Sciatic nerve (tissue), 2 donors: Measurements from ENCODE around the gene APOA4. TPM values are rescaled to one million over a fixed set of nuclear protein-coding genes. Genes with fewer than 3 reads are reported as not detected.
A peak's percentile ranks its signal among the peaks of the same experiment; 100 is the strongest.

Source experiments
- ATAC-seq: fragments of 200-7000 bp; cut with Tn5 transposase; one replicate; pipeline ENCODE4 v1.9.1; 2020; ENCODE audit warnings: mild to moderate bottlenecking, moderate library complexity
- DNase-seq: peaks from one replicate; pipeline ENCODE4 v3.0.0-alpha.2; 2020; ENCODE audit warnings: low spot score
- intact Hi-C: fragments of 100-400 bp; cut with DNase I; formaldehyde crosslinking; loops from one replicate; pipeline ENCODE4 v1.14.2; 2022
- total RNA-seq: library from RNA; stranded (reverse); fragmentation: NEBNext Ultra II Directional; extraction: Animal tissue kit (Norgen Biotek cat#: 25700); gene quantifications from one replicate; pipeline ENCODE4 v1.2.1, GENCODE V29; 2021
- donor health status: DM: no; HTN: no; CAD: no.
- donor health status: DM: no; HTN: no; CAD: no.

The APOA4 gene
- total RNA-seq, 1 donor from 2014 or later = not detected

DNA sequence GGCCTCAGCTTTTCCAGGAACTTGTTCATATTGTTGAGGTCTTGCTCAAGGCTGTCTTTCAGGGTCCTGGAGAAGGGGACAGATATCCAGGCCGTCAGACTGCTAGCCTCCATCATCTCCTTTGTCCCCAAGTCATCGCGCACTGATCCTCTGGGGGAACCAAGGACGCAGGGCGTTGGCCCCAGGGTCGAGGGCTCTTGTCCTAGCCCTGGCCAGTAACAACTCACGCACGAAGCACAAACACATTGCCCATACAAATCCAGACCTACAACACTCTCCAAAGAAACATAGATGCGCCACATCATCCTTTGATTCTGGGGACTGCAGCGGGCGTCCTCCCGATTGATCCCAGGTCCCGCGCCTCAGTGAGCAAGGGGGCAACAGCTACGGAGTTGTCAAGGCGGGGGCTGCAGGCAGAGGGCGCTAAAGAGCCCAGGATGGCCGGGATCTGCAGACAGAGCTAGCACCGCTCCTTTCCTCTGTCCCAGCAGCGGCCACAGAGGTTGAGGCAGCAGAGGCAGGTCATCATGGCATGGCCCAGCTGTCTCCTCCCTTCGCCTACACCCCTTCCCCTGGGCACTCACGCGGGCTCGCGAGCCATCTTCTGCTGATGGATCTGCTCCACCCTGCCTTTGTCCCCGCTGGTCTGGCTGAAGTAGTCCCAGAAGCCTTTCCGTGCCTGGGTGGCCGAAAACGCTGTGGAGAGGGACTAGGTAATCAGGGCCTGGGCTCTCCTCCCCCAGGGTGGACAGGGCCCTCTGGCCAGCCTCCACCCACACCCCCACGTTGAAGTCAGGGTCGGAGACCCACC lies 31.9 kb downstream of the APOA4 start:
- peak; percentile 88 for DNase-seq
- peak; percentile 70 for ATAC-seq
- intact Hi-C loops = loop anchor here (5.0 to 10.0 kb wide), 2 partner anchors 41 to 434 kb away; no protein-coding TSS in a partner anchor

DNA sequence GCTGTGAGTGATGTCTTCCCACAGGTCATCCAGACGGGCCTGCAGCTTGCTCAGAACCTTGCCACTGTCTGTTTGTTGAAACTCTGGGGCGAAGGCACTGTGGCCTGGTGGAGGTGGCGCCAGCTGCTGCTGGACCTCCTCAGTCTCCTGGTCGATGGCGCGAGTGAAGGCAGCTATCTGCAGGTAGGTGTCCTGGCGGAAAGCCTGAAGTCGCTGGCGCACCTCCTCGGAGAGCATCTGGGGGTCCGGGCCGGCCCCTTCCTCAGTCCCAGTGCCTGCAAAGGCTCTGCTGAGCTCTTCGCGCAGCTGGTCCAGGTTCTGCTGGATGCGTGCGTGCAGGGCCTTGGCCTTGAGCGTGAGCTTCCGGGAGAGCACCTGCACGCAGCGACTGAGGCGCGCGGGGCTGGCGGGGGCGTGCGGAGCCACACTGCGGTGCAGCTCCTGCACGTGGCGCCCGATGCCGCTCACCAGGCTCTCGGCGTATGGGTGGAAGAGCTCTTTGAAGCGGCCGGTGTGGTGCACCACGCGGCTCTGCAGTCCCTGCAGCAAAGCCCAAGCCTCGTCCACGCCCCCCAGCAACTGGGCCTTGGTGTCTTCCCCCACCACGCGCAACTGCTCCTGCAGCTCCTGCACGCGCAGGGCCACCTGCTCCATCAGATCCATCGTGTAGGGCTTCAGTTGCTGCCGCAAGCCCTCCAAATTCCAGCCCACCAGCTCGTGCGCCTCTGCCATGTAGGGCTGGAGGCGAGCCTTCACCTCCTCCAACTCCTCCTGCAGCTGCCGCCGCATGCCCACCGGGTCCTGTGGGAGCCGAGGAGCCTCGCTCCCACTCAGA lies 32.7 kb downstream of the APOA4 start:
- intact Hi-C loops = loop anchor here (5.0 to 10.0 kb wide), 2 partner anchors 42 to 434 kb away; no protein-coding TSS in a partner anchor
- DNase-seq (no peak), ATAC-seq (no peak)

DNA sequence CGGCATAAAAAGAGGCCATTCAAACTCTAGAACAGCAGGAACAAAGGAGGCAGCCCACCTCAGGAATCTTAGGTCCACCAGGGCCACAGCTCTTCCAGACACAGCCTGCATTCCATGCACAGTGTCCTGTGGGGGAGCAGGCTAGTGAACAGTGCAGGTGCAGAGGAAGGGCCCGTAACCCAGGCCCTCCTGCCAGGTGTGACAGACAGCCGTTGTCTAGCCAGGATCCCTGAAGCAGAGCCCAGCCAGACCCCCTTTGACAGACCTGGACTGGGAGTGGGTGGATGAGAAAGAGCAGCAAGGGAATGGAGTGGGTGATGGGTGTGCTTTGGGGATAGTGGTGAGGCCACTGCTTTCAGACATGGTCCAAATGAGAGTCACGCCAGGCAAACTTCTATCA lies 34.1 kb downstream of the APOA4 start:
- intact Hi-C loops = loop anchor here (10.0 kb wide), 1 partner anchor 316 kb away; no protein-coding TSS in a partner anchor
- ATAC-seq = no peak
- DNase-seq = no peak

DNA sequence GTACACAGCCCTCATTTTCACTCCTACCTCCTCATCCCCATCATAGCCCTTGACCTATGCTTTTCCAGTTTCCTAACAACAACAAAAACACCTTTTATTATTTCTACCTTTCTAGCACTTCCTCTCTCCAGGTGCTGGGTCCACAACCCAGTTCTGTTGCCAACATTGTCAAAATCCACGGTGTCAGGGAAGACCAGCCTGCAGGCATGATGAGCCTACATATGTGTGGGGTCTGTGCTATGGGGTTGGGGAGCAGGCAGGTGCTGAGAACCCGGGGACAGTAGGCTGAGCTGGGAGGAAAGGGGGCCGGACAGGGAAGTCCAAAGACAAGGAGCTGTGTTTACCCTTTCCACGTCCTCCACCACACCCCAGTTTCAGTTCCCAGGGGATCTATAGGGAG lies 34.6 kb downstream of the APOA4 start:
- intact Hi-C loops = loop anchor here (10.0 kb wide), 1 partner anchor 316 kb away; no protein-coding TSS in a partner anchor
- ATAC-seq = no peak

DNA sequence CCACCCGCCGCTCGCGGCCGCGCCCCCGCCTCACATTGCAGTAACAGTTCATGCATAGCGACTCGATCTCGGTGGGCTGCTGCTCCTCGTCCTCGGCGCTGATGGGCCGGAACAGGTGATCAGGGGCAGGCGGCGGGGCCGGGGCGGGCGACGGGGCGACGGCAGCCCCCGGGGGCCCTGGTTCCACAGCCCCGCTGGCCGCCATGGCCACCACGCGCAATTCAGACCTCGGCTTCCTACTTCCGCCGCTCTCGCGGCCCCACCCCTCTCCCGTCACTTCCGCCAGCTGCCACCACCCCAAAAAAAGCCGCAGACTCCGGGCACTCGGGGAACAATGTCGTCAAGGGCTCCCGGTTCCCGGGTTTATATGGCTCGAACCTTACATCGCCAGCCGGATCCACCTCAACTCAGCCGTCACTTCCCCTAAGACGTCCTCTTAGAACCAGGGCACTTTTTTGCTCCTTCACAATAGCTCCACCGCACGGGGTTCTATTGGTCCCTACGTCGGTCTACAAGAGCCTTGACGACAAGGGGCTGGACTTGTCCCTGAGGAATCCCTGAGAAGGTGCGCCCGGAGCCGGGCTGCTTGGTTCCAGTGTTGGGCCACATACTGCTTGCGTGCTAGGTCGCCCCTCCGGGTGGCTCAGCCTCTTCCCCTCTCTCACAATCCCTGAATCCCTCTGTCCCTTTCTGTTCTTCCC lies 35.2 kb downstream of the APOA4 start, which contains the start of gene ZPR1:
Gene ZPR1, minus strand, starts transcription at position 238 of the 701 bp plus-strand sequence. Its CDS starts 33 bp downstream, at position 205.
- DNase-seq (peak; percentile 90), ATAC-seq (peak; percentile 92)
- intact Hi-C loops = loop anchor here (10.0 kb wide), 1 partner anchor 317 kb away; no protein-coding TSS in a partner anchor

More for the DNA sequence above, 34.6 kb downstream of the APOA4 start:
- no peak for DNase-seq

DNA sequence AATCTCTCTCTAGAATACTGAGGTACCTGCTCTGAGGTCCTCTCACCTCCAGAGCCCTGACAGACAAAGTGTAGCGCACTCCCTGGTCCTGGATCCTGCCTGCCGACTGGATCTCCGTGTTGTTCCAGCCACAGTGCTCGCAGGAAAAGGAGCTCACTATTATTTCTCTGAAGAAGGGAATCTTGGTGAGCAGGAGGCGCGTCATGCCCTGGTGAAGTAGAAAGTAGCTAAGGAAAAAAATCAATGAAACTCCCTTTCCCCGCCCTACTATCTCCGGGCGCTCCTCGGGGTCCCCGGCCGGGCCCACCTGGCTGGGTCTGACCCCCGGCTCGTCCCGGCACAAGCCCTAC lies 35.7 kb downstream of the APOA4 start:
- ATAC-seq (no peak), DNase-seq (no peak)
- intact Hi-C loops = loop anchor here (10.0 kb wide), 1 partner anchor 317 kb away; no protein-coding TSS in a partner anchor

DNA sequence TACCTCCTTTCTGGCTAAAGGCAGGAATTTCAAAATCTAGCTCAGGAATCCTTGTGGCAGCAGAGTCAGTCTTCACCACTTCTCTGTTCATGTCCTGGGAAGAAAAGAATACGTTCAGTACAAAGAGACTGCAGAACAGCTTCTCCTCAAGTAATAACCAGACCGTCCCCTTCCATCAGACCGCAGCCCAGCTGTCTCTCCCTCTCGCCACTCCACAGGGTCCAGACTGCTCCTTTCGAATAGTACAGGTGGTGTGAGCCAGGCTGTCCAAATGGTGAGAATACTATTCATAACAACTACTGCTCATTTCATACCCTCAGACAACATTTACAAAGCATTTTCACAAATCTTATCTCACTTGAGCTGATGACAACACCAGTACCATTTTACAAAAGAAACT lies 36.1 kb downstream of the APOA4 start:
- DNase-seq (no peak), ATAC-seq (no peak)
- intact Hi-C loops = loop anchor here (10.0 kb wide), 1 partner anchor 318 kb away; no protein-coding TSS in a partner anchor

DNA sequence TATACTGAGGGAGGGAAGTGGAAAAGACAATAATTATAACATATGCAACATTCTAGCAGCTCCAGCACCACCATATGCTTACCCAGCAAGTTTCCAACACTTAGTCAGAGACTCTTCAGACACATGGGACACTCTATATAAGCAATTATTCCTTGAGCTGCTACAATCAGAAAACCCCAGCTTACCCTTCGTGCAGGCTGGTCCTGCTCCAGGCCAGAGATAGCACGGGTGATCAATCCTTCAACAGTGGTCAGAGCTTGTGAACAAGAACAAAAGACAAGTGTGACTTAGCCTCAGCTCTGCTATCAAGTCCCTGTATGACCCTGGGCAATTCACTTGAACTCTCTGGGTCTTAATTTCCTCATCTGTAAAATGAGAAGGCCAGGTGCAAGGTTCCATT lies 36.8 kb downstream of the APOA4 start:
- DNase-seq (no peak), ATAC-seq (no peak)
- intact Hi-C loops = loop anchor here (10.0 kb wide), 1 partner anchor 318 kb away; no protein-coding TSS in a partner anchor

DNA sequence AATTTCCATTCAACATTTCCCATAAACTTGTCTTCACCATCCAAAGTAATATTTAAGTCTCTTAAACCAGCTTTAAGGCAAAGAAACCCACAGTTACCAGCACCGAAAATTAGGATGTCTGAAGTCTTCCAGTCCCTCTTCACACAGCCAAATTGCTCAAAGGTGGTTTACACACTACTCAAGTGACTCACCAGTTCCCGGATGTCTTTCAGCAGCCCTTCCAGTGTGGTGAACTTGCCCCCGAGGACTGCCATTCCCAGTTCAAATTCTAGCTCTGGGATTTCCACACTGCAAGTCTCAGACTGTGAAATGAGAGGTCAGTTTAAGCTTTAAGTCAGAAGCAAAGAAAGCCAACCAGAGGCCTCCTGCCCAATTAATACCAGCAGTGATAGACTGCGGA lies 40.4 kb downstream of the APOA4 start:
- no peak for ATAC-seq
- intact Hi-C loops = loop anchor here (10.0 kb wide), 1 partner anchor 322 kb away; no protein-coding TSS in a partner anchor

DNA sequence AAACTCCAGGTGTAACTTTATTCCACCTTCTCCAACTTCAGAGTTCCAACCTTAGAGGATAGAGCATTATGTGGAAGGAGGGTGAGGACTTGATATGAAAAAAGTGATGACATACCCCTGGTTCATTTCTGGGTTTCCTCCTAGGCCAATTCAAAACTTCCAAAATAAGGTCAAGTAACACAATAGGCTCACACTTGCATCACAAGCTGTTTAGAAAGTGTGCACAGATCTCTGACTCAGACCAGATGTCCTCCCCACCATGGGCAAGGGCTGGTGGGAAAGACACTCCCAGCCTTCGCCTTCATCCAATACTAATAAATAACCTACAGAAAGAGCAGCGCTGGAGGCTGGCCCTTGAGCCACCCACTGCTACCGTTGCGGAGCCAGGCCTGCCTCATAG lies 44.5 kb downstream of the APOA4 start:
- ATAC-seq (no peak), DNase-seq (no peak)
- intact Hi-C loops = no loop called here

More for the DNA sequence above, 40.4 kb downstream of the APOA4 start:
- no peak for DNase-seq

DNA sequence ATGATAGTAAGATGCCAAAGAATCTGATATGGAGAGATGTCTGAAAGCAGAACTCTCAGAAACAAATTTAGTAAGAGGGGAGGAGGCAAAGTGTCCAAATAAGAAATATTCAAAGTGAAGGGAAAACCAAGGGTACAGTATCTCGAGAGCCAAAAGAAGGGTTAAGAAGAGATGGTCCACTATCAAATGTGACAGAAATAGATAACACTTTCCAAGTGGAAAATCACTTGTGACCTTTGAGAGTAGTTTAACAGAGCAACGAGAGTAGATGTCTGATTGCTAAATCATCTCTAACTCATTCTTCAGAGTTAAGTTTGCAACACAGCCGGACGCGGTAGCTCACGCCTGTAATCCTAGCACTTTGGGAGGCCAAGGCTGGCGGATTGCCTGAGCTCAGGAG lies 46.0 kb downstream of the APOA4 start:
- intact Hi-C loops = no loop called here
- no peak for DNase-seq
- no peak for ATAC-seq

DNA sequence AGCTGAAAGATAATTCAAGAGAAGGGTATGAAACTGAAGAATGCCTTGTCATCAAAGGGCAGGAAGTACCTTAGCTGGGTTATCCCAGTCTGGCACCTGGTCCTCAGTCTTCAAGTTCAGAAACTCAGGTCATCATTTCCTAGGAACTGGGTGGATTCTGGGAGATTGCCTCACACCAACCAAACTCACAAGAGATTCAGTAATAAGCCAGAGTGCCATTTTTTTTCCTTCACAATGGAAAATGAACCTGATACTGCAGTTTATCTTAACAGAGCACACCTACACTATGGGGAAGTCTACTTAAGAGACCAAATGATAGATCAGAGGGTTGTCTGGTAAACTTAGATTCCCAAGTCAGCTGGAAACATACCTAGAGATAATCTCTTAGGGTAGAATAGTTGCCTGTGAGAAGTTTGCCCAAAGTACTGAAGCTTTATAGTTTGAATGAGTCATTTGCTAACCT lies 46.6 kb downstream of the APOA4 start:
- intact Hi-C loops = no loop called here
- no peak for ATAC-seq
- DNase-seq = no peak

DNA sequence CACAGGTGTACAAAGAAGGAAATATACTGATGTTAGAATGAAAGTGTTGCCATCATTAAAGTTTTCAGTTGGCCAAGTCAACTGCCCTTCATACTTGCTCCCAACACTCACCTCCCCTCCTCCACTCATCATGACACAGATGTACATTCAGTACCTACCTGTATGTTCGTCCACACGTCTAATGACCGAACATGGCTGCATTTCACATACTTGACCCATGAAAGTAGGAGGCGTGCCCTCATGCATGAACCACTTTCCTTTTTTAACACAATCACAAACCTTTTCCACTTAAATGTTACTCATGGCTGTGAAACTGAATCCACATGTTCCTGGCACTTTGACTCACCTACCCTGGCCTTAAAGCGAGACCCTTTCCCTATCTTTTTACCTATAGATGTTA lies 47.1 kb downstream of the APOA4 start:
- ATAC-seq (no peak), DNase-seq (no peak)
- intact Hi-C loops = no loop called here

DNA sequence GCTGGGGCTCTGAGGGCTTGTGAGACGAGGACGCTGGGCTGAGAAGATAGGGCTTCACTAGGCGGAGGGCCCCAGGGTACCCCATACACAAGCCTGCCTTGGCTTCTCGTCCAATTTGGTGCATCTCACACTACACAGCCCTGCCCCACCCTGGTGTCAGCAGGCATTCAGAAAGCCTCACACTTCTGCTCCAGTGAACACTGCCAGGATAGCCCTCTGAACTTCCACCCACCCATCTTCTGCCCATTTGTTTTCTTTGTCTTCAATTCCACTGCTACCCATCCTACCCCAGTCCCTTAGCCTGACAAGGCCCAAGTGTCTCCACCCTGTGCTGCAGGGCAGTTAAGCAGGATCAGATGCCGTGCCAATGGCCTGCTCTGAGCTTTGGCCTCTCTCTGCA lies 48.4 kb downstream of the APOA4 start:
- DNase-seq = no peak
- no peak for ATAC-seq
- intact Hi-C loops = no loop called here

DNA sequence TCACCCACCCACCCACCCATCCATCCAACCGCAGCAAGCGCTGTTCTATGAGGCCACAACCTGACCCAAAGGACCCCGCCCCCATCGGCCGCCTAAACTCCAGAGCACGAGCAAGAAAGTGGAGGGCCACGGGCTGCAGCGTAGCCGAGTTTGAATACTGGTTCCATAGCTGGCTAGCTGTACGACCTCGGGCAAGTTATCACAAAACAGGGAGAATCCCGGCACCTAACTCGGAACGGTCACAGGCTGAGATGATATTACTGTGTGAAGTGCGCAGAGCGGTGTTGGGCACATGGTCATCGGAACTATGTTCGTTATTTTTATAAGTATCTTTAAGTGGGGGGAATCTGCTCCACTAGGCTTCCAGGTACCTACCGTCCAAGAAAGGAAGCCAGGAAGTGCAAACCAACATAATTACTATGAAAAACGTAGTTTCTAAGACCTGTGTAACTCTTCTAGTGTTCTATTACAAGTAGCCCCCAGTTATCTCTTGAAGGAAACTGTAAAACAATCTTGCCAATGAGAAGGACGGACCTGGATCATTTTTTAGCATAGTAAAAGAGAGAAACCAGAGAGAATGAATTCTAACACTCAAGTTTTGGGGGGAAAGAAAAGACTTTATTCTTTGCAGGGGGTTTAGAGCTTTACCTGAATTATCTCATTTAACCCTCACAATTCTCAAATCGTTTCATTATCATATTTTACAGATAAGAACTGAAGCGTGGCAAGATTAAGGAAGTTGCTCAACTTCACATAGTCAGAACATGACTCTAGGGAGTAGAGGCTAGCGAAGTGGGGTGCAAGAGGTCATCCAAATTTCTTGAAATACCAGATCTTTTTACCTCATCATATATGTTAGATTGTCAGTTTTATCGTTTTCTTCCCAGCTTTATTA lies 49.7 kb downstream of the APOA4 start:
- DNase-seq (no peak), ATAC-seq (peak; percentile 69)
- intact Hi-C loops = no loop called here

DNA sequence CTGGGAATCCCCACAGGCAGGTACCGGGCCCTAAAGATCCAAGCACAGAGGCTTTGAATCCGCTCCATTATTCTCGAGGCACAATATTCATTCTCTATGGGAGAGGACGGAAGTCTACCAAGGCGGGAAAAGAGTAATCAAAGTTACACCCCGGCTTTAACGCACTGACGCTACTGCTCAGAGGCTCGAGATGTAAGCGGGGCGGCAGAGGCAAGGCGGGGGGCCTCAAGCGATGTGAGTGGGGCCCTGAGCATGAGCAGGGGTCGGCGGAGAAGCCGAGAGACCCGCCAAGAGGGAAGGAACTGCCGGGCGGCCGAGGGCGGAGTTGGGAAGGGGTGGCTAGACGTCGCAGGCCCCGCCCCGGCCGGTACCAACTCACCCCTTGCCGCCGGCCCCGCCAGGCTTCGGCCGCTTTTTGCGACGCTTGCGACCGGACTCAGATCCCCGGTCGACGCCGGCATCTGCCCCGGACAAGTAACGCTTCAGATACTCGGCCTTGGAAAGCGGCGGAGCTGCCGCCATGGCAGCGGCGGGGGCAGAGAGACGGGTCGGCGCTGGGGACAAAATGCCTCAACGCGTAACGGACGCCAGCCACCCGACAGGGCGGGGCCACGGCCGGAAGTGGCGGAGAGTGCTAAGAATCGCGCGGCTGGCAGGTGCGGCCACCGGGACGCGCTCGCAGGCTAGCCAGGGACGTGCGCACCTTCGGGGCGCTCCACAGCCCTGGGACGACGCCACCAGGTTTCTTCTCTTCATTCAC lies 50.5 kb downstream of the APOA4 start, which contains the start of gene BUD13:
Gene BUD13, minus strand, starts transcription at position 545 of the 760 bp plus-strand sequence. Its CDS starts 23 bp downstream, at position 522.
- ATAC-seq = peak; percentile 95
- intact Hi-C loops = no loop called here
- DNase-seq = peak; percentile 97

DNA sequence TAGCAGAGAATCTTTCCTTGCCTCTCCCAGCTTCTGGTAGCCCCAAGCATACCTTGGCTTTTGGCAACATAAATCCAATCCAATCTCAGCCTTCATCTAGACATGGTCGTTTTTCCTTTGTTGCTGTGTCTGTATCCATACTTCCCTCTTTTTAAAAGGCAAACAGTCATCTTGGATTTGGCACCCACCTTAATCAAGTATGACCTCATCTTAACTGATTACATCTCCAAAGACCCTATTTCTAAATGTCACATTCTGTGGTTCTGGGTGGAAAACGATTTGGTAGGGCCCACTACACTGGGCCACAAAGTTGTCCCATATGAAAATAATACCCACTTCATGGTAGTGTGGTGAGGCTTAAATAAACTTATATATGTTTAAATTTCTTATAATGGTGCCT lies 51.2 kb downstream of the APOA4 start:
- DNase-seq = no peak
- intact Hi-C loops = no loop called here
- no peak for ATAC-seq
